Measurements from ENCODE around the gene RAB9A.

DNA sequence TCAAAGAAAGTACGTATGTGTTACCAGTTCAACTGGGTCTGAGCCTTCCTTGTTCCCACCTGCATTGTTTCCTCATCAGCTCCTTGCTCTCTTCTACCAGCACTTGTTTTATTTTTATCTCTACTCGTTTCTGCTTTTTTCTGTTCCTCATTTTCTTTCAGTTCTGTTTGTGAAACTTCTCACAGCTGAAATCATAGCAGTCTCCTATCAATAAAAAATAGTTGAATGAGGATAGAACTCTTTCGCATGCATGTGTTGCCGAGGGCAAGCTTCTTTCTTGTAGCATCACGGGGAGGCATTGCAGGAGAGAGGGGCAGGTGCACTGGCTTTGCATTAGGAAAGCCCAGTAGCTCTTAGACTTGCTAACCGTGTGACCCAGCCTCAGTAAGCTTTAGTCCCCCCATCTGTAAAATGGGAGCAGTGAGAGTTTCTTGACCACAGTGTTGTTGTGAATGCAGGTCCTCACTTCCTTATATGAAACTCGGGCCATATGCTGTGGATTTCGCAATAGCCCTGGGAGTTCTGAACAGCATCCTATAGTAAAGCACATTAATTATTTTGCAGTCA lies 70.3 kb downstream of the RAB9A start:
- no peak for TF ChIP-seq POLR2A (IDR thresholded peaks at IDR 0.05; ENCODE audit: low read length)
- no peak for TF ChIP-seq GATA1 (IDR thresholded peaks at IDR 0.05; ENCODE audit: low read depth, low read length)

All from erythroblast (primary cell).